Suprapubic skin (tissue), 4 donors: Measurements from ENCODE around the gene PPP2R1B. TPM values are rescaled to one million over a fixed set of nuclear protein-coding genes. Genes with fewer than 3 reads are reported as not detected.

ENCODE experiments used
- DNase-seq, 2 donors: peaks; one replicate each; pipeline ENCODE4 v3.0.0-alpha.2; 2019; ENCODE audit warnings: low spot score in 2 of 2
- H3K27ac ChIP-seq: fragments of 200-600 bp; sonication (generic); one replicate; pipeline ENCODE4 v1.5.1; 2019
- H3K27me3 ChIP-seq: fragments of 200-600 bp; sonication (generic); one replicate; pipeline ENCODE4 v1.5.1; 2019
- H3K36me3 ChIP-seq: fragments of 200-600 bp; sonication (generic); one replicate; pipeline ENCODE4 v1.5.1; 2019
- H3K4me1 ChIP-seq: fragments of 200-600 bp; sonication (generic); one replicate; pipeline ENCODE4 v1.5.1; 2019
- H3K4me3 ChIP-seq: fragments of 200-600 bp; sonication (generic); one replicate; pipeline ENCODE4 v1.5.1; 2019; ENCODE audit warnings: mild to moderate bottlenecking
- H3K9me3 ChIP-seq: fragments of 200-600 bp; sonication (generic); one replicate; pipeline ENCODE4 v1.5.1; 2019
- CTCF ChIP-seq, 2 donors: fragments of 200-600 bp in 1 of 2; fragments of 450-650 bp in 1 of 2; sonication (generic) in 1 of 2; IDR thresholded peaks; one replicate each; pipeline ENCODE4 v1.5.1; 2016 to 2019; ENCODE audit warnings: antibody characterized with exemption in 2 of 2, mild to moderate bottlenecking in 1 of 2, moderate library complexity in 1 of 2
- EP300 ChIP-seq: sonication (generic); formaldehyde crosslinking; IDR thresholded peaks from one replicate; pipeline ENCODE4 v1.6.1; 2017; ENCODE audit warnings: antibody characterized with exemption
- POLR2A ChIP-seq, 2 donors: fragments of 450-650 bp; IDR thresholded peaks; one replicate each; pipeline ENCODE4 v1.6.1; 2017; ENCODE audit warnings: antibody characterized with exemption in 2 of 2, mild to moderate bottlenecking in 2 of 2, moderate library complexity in 2 of 2
- POLR2AphosphoS5 ChIP-seq, 3 donors: sonication (generic); formaldehyde crosslinking; IDR thresholded peaks; one replicate each; pipeline ENCODE4 v1.6.1; 2017; ENCODE audit warnings: antibody characterized with exemption in 3 of 3
- WGBS: methylation state at CpG from one replicate; pipeline ENCODE4 v1.1.5; 2018; 5-methylcytosine and 5-hydroxymethylcytosine counted together
- total RNA-seq, 4 donors: library from RNA; depleted of rRNA; stranded (reverse); fragments of >200 nt; gene quantifications; one replicate each; pipeline ENCODE4 v1.1.0, GENCODE V29; 2016

PPP2R1B gene
- total RNA-seq, 4 donors from 2014 or later, result 27.9 to 39.8 (median 31.8) TPM

GRCh38 chr11:111707039-111707690 lies 59.0 kb downstream of the PPP2R1B start:
- no peak for TF ChIP-seq EP300
- TF ChIP-seq CTCF (IDR thresholded peaks at IDR 0.05), result no peak
- TF ChIP-seq POLR2AphosphoS5 (IDR thresholded peaks at IDR 0.05), result peak in 2 of 3 donors; percentile 38 to 48
- TF ChIP-seq POLR2A (IDR thresholded peaks at IDR 0.05), result no peak
- peaks cover 57% of the 10 kb centered on the region for H3K36me3 ChIP-seq
- H3K27me3 ChIP-seq, result no peaks in the 10 kb centered on the region
- WGBS, result 27% methylated on average over 9 of the region's 9 CpGs
- H3K4me1 ChIP-seq, result peaks cover 11% of the 10 kb centered on the region
- no peak overlapping the region for H3K4me3 ChIP-seq
- H3K9me3 ChIP-seq, result no peaks in the 10 kb centered on the region
- H3K27ac ChIP-seq, result peak overlapping the region; percentile 50
- DNase-seq, result peak in 1 of 2 donors; percentile 81

- peaks cover 45% of the 10 kb centered on the region for H3K36me3 ChIP-seq
- H3K27ac ChIP-seq, result no peak overlapping the region
- no peak for TF ChIP-seq POLR2AphosphoS5 (IDR thresholded peaks at IDR 0.05)
- no peak for TF ChIP-seq CTCF (IDR thresholded peaks at IDR 0.05)
- TF ChIP-seq EP300, result no peak
- TF ChIP-seq POLR2A (IDR thresholded peaks at IDR 0.05), result no peak
- 93% methylated on average over 1 of the region's 1 CpG for WGBS
- no peak overlapping the region for H3K4me3 ChIP-seq
- H3K27me3 ChIP-seq, result no peaks in the 10 kb centered on the region
- H3K9me3 ChIP-seq, result no peaks in the 10 kb centered on the region
- peaks cover 11% of the 10 kb centered on the region for H3K4me1 ChIP-seq
- DNase-seq, result no peak
Measured at GRCh38 chr11:111703576-111703975, 62.6 kb downstream of the PPP2R1B start.

- WGBS, result 95% methylated on average over 5 of the region's 5 CpGs
- TF ChIP-seq EP300 (no peak), POLR2AphosphoS5 (IDR thresholded peaks at IDR 0.05) (no peak), POLR2A (IDR thresholded peaks at IDR 0.05) (no peak), CTCF (IDR thresholded peaks at IDR 0.05) (no peak)
- Histone ChIP-seq H3K36me3 (peaks cover 45% of the 10 kb centered on the region), H3K27me3 (no peaks in the 10 kb centered on the region), H3K4me1 (peaks cover 11% of the 10 kb centered on the region), H3K4me3 (no peak overlapping the region), H3K9me3 (no peaks in the 10 kb centered on the region), H3K27ac (no peak overlapping the region)
- no peak for DNase-seq
Measured at GRCh38 chr11:111702623-111703022, 63.6 kb downstream of the PPP2R1B start.

GRCh38 chr11:111700162-111700561 lies 66.0 kb downstream of the PPP2R1B start:
- TF ChIP-seq CTCF (IDR thresholded peaks at IDR 0.05) (no peak), POLR2AphosphoS5 (IDR thresholded peaks at IDR 0.05) (no peak), POLR2A (IDR thresholded peaks at IDR 0.05) (no peak), EP300 (no peak)
- Histone ChIP-seq H3K4me3 (no peak overlapping the region), H3K9me3 (no peaks in the 10 kb centered on the region), H3K4me1 (peaks cover 5% of the 10 kb centered on the region), H3K27me3 (no peaks in the 10 kb centered on the region), H3K27ac (no peak overlapping the region), H3K36me3 (peaks cover 37% of the 10 kb centered on the region)
- WGBS, result 96% methylated on average over 1 of the region's 1 CpG
- DNase-seq, result no peak

GRCh38 chr11:111699579-111700156 lies 66.5 kb downstream of the PPP2R1B start:
- no peaks in the 10 kb centered on the region for H3K27me3 ChIP-seq
- TF ChIP-seq CTCF (IDR thresholded peaks at IDR 0.05), result no peak
- TF ChIP-seq EP300, result no peak
- no peak for TF ChIP-seq POLR2A (IDR thresholded peaks at IDR 0.05)
- no peak for TF ChIP-seq POLR2AphosphoS5 (IDR thresholded peaks at IDR 0.05)
- H3K4me1 ChIP-seq, result peaks cover 5% of the 10 kb centered on the region
- 88% methylated on average over 1 of the region's 1 CpG for WGBS
- no peaks in the 10 kb centered on the region for H3K9me3 ChIP-seq
- peaks cover 33% of the 10 kb centered on the region for H3K36me3 ChIP-seq
- no peak for DNase-seq
- no peak overlapping the region for H3K27ac ChIP-seq
- H3K4me3 ChIP-seq, result no peak overlapping the region
